GM21367 (cell line): ENCODE results near the gene USP17L19.
"Not testable (repeated sequence)": the region's sequence is repeated elsewhere in the genome, so short reads cannot be mapped to it uniquely, and the experiment has no call there.

ENCODE experiments used
- ATAC-seq: cut with Tn5 transposase; IDR thresholded peaks from one replicate; pipeline ENCODE4 v1.9.1; 2021; ENCODE audit not compliant: unreplicated experiment

The USP17L19 gene, protein sequence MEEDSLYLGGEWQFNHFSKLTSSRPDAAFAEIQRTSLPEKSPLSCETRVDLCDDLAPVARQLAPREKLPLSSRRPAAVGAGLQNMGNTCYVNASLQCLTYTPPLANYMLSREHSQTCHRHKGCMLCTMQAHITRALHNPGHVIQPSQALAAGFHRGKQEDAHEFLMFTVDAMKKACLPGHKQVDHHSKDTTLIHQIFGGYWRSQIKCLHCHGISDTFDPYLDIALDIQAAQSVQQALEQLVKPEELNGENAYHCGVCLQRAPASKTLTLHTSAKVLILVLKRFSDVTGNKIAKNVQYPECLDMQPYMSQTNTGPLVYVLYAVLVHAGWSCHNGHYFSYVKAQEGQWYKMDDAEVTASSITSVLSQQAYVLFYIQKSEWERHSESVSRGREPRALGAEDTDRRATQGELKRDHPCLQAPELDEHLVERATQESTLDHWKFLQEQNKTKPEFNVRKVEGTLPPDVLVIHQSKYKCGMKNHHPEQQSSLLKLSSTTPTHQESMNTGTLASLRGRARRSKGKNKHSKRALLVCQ

DNA sequence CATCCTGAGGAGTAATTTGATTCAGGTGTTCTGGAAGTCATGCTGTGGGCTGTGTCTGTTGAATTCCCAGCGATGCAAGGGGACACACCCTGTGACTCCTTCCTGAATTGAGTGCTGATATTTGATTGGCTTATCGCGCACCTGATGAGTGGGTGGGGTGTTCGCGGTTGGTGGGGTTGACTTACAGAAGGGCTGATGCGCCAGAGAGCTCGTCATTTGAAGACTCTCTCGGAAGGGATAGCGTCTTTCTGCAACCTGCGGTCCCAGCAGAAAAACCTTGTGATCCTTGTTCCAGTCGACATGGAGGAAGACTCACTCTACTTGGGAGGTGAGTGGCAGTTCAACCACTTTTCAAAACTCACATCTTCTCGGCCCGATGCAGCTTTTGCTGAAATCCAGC is at the start of gene USP17L19:
USP17L19 (plus strand) TSS at position 301 of the 400 bp plus-strand sequence; CDS start at position 301, 0 bp downstream.
- not testable (repeated sequence) for ATAC-seq

- not testable (repeated sequence) for ATAC-seq
These were observed 42.8 kb upstream of the USP17L19 start, which contains the start of gene USP17L10 for GRCh38 chr4:9210357-9210756. TSS of gene USP17L10 (plus strand) at chr4:9210657. CDS start at chr4:9210657, 0 bp downstream.

GRCh38 chr4:9214701-9215100 is 38.5 kb upstream of the USP17L19 start:
- not testable (repeated sequence) for ATAC-seq

DNA sequence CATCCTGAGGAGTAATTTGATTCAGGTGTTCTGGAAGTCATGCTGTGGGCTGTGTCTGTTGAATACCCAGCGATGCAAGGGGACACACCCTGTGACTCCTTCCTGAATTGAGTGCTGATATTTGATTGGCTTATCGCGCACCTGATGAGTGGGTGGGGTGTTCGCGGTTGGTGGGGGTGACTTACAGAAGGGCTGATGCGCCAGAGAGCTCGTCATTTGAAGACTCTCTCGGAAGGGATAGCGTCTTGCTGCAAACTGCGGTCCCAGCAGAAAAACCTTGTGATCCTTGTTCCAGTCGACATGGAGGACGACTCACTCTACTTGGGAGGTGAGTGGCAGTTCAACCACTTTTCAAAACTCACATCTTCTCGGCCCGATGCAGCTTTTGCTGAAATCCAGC is 38.1 kb upstream of the USP17L19 start, which contains the start of gene USP17L11:
USP17L11 (plus strand) TSS at position 301 of the 400 bp plus-strand sequence; CDS start at position 301, 0 bp downstream.
- not testable (repeated sequence) for ATAC-seq

GRCh38 chr4:9219852-9220251 is 33.3 kb upstream of the USP17L19 start, which contains the start of gene USP17L12:
TSS of gene USP17L12 (plus strand) at chr4:9220152. CDS start at chr4:9220152, 0 bp downstream.
- not testable (repeated sequence) for ATAC-seq

DNA sequence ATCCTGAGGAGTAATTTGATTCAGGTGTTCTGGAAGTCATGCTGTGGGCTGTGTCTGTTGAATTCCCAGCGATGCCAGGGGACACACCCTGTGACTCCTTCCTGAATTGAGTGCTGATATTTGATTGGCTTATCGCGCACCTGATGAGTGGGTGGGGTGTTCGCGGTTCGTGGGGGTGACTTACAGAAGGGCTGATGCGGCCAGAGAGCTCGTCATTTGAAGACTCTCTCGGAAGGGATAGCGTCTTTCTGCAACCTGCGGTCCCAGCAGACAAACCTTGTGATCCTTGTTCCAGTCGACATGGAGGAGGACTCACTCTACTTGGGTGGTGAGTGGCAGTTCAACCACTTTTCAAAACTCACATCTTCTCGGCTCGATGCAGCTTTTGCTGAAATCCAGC is 28.6 kb upstream of the USP17L19 start, which contains the start of gene USP17L13:
USP17L13 (plus strand) TSS at position 301 of the 400 bp plus-strand sequence; CDS start at position 301, 0 bp downstream.
- not testable (repeated sequence) for ATAC-seq

DNA sequence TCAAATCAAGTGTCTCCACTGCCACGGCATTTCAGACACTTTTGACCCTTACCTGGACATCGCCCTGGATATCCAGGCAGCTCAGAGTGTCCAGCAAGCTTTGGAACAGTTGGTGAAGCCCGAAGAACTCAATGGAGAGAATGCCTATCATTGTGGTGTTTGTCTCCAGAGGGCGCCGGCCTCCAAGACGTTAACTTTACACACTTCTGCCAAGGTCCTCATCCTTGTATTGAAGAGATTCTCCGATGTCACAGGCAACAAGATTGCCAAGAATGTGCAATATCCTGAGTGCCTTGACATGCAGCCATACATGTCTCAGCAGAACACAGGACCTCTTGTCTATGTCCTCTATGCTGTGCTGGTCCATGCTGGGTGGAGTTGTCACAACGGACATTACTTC is 22.9 kb upstream of the USP17L19 start:
- not testable (repeated sequence) for ATAC-seq

GRCh38 chr4:9234085-9234484 is 19.1 kb upstream of the USP17L19 start, which contains the start of gene USP17L15:
TSS of gene USP17L15 (plus strand) at chr4:9234385. CDS start at chr4:9234385, 0 bp downstream.
- not testable (repeated sequence) for ATAC-seq

DNA sequence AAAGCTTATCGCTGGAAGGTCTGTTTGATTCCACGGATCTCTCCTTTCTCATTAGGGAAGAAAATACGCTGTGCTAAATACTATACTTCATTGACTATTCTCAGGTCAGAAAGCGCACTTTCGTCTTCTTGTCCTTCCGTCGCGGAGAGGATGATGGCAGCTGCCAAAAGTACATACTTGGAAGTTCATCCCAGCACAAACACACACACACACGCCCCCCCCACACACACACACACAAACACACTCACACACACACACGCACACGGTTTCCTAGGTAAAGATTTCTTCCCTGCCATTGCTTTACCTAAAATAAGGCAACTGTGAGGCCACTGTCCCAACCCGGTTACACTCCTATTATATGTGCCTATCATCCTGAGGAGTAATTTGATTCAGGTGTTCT is 14.7 kb upstream of the USP17L19 start:
- ATAC-seq = not testable (repeated sequence)

GRCh38 chr4:9243579-9243978 is 9.6 kb upstream of the USP17L19 start, which contains the start of gene USP17L17:
TSS of gene USP17L17 (plus strand) at chr4:9243879. CDS start at chr4:9243879, 0 bp downstream.
- ATAC-seq = not testable (repeated sequence)

GRCh38 chr4:9247953-9248680 is 5.1 kb upstream of the USP17L19 start, which contains the start of gene USP17L18:
TSS of gene USP17L18 (plus strand) at chr4:9248630. CDS start at chr4:9248630, 0 bp downstream.
- not testable (repeated sequence) for ATAC-seq

GRCh38 chr4:9257824-9258223 is 4.6 kb downstream of the USP17L19 start, which contains the start of gene USP17L20:
TSS of gene USP17L20 (plus strand) at chr4:9258124. CDS start at chr4:9258124, 0 bp downstream.
- ATAC-seq = not testable (repeated sequence)

GRCh38 chr4:9262572-9262971 is 9.4 kb downstream of the USP17L19 start, which contains the start of gene USP17L21:
TSS of gene USP17L21 (plus strand) at chr4:9262872. CDS start at chr4:9262872, 0 bp downstream.
- ATAC-seq = not testable (repeated sequence)

DNA sequence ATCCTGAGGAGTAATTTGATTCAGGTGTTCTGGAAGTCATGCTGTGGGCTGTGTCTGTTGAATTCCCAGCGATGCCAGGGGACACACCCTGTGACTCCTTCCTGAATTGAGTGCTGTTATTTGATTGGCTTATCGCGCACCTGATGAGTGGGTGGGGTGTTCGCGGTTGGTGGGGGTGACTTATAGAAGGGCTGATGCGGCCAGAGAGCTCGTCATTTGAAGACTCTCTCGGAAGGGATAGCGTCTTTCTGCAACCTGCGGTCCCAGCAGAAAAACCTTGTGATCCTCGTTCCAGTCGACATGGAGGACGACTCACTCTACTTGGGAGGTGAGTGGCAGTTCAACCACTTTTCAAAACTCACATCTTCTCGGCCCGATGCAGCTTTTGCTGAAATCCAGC is 14.1 kb downstream of the USP17L19 start, which contains the start of gene USP17L22:
USP17L22 (plus strand) TSS at position 301 of the 400 bp plus-strand sequence; CDS start at position 301, 0 bp downstream.
- ATAC-seq = not testable (repeated sequence)

DNA sequence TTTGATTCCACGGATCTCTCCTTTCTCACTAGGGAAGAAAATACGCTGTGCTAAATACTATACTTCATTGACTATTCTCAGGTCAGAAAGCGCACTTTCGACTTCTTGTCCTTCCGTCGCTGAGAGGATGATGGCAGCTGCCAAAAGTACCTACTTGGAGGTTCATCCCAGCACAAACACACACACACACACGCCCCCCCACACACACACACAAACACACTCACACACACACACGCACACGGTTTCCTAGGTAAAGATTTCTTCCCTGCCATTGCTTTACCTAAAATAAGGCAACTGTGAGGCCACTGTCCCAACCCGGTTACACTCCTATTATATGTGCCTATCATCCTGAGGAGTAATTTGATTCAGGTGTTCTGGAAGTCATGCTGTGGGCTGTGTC is 18.5 kb downstream of the USP17L19 start:
- not testable (repeated sequence) for ATAC-seq
